Loucy (cell line): ENCODE measurements around the gene MPP3.

Experiments used
- H2AFZ ChIP-seq: fragments of 200-600 bp; sonication (generic); 2 replicates; pipeline ENCODE4 v1.6.0; 2016; ENCODE audit warnings: antibody characterized with exemption, mild to moderate bottlenecking, low read length, moderate library complexity
- H3F3A ChIP-seq: fragments of 200-600 bp; 2 replicates; pipeline ENCODE4 v1.6.0; 2016; ENCODE audit warnings: antibody characterized with exemption, low read depth, mild to moderate bottlenecking
- H3K27me3 ChIP-seq: fragments of 200-600 bp; sonication (generic); 2 replicates; pipeline ENCODE4 v1.6.1; 2014; ENCODE audit warnings: low read length, mild to moderate bottlenecking; ENCODE audit not compliant: insufficient read depth, poor library complexity, severe bottlenecking
- H3K36me3 ChIP-seq: fragments of 200-600 bp; sonication (generic); 2 replicates; pipeline ENCODE4 v1.6.1; 2016; ENCODE audit warnings: low read length; ENCODE audit not compliant: insufficient read depth
- H3K4me1 ChIP-seq: fragments of 200-600 bp; sonication (generic); 2 replicates; pipeline ENCODE4 v1.5.1; 2014; ENCODE audit warnings: low read length, mild to moderate bottlenecking; ENCODE audit not compliant: insufficient read depth, poor library complexity, severe bottlenecking
- H3K4me2 ChIP-seq: fragments of 200-600 bp; sonication (generic); 2 replicates; pipeline ENCODE4 v1.6.0; 2014; ENCODE audit warnings: antibody characterized with exemption, low read length, low read depth, mild to moderate bottlenecking; ENCODE audit not compliant: poor library complexity, severe bottlenecking
- H3K4me3 ChIP-seq: fragments of 200-600 bp; sonication (generic); 2 replicates; pipeline ENCODE4 v1.5.1; 2014; ENCODE audit warnings: low read length, mild to moderate bottlenecking, mixed read lengths; ENCODE audit not compliant: poor library complexity, severe bottlenecking
- H3K79me2 ChIP-seq: fragments of 200-600 bp; sonication (generic); 2 replicates; pipeline ENCODE4 v1.6.1; 2014; ENCODE audit warnings: low read length; ENCODE audit not compliant: insufficient read depth
- H3K9ac ChIP-seq: fragments of 200-600 bp; sonication (generic); 2 replicates; pipeline ENCODE4 v1.6.0; 2014; ENCODE audit warnings: mild to moderate bottlenecking, low read depth, low read length, moderate library complexity; ENCODE audit not compliant: poor library complexity, severe bottlenecking
- H3K9me2 ChIP-seq: fragments of 200-600 bp; sonication (generic); replicated peaks from 2 replicates; pipeline ENCODE4 v1.6.1; 2016; ENCODE audit warnings: low read depth, low read length, mixed read lengths
- H3K9me3 ChIP-seq: fragments of 200-600 bp; sonication (generic); 2 replicates; pipeline ENCODE4 v1.6.1; 2014; ENCODE audit warnings: mild to moderate bottlenecking, antibody characterized with exemption, low read length, low read depth; ENCODE audit not compliant: insufficient read depth
- H4K20me1 ChIP-seq: fragments of 200-600 bp; sonication (generic); 2 replicates; pipeline ENCODE4 v1.6.0; 2014; ENCODE audit warnings: antibody characterized with exemption, low read length, mild to moderate bottlenecking; ENCODE audit not compliant: insufficient read depth, poor library complexity, severe bottlenecking
- CTCF ChIP-seq: fragments of 200-600 bp; sonication (generic); conservative IDR thresholded peaks from 2 replicates; pipeline ENCODE4 v1.5.1; 2014; ENCODE audit warnings: mild to moderate bottlenecking, antibody characterized with exemption, low read length
- EZH2phosphoT487 ChIP-seq: fragments of 200-600 bp; IDR thresholded peaks from 2 replicates; pipeline ENCODE4 v1.6.1; 2018; ENCODE audit warnings: antibody characterized with exemption, mild to moderate bottlenecking, moderate library complexity, borderline replicate concordance

MPP3 gene

GRCh38 chr17:43864161-43864984 is 31.4 kb upstream of the MPP3 start:
- Histone ChIP-seq H3K4me3 (no peak overlapping the region), H3K79me2 (no peaks in the 10 kb centered on the region), H2AFZ (no peak overlapping the region), H3K9ac (no peak overlapping the region), H4K20me1 (no peaks in the 10 kb centered on the region), H3K4me2 (no peak overlapping the region), H3K9me2 (no peaks in the 10 kb centered on the region), H3K4me1 (peaks cover 4% of the 10 kb centered on the region), H3F3A (no peaks in the 10 kb centered on the region), H3K9me3 (no peaks in the 10 kb centered on the region), H3K27me3 (no peaks in the 10 kb centered on the region), H3K36me3 (no peaks in the 10 kb centered on the region)
- TF ChIP-seq EZH2phosphoT487 (no peak), CTCF (no peak)

- no peaks in the 10 kb centered on the region for H3K27me3 ChIP-seq
- H4K20me1 ChIP-seq: no peaks in the 10 kb centered on the region
- no peak overlapping the region for H3K9ac ChIP-seq
- no peak overlapping the region for H3K4me2 ChIP-seq
- H3K9me2 ChIP-seq: no peaks in the 10 kb centered on the region
- no peaks in the 10 kb centered on the region for H3K79me2 ChIP-seq
- no peaks in the 10 kb centered on the region for H3K9me3 ChIP-seq
- H3F3A ChIP-seq: no peaks in the 10 kb centered on the region
- peaks cover 4% of the 10 kb centered on the region for H3K4me1 ChIP-seq
- TF ChIP-seq EZH2phosphoT487: no peak
- no peak for TF ChIP-seq CTCF
- no peak overlapping the region for H2AFZ ChIP-seq
- H3K36me3 ChIP-seq: no peaks in the 10 kb centered on the region
- H3K4me3 ChIP-seq: no peak overlapping the region
Observed at GRCh38 chr17:43861960-43862359, 29.0 kb upstream of the MPP3 start.

- Histone ChIP-seq H2AFZ (no peak overlapping the region), H3K4me1 (peaks cover 4% of the 10 kb centered on the region), H3K9ac (no peak overlapping the region), H3F3A (no peaks in the 10 kb centered on the region), H3K27me3 (no peaks in the 10 kb centered on the region), H3K4me2 (no peak overlapping the region), H3K9me3 (no peaks in the 10 kb centered on the region), H3K36me3 (no peaks in the 10 kb centered on the region), H3K79me2 (no peaks in the 10 kb centered on the region), H3K9me2 (no peaks in the 10 kb centered on the region), H4K20me1 (no peaks in the 10 kb centered on the region), H3K4me3 (no peak overlapping the region)
- TF ChIP-seq EZH2phosphoT487: no peak
- no peak for TF ChIP-seq CTCF
Observed at GRCh38 chr17:43860927-43861622, 28.1 kb upstream of the MPP3 start.
